GM23248 (cell line): ENCODE data around the gene ADAMTS10.

Experiments used
- EZH2 ChIP-seq: fragments of 200-600 bp; sonication (generic); IDR thresholded peaks from 2 replicates; pipeline ENCODE4 v1.6.1; 2018; ENCODE audit warnings: antibody characterized with exemption, mild to moderate bottlenecking; ENCODE audit not compliant: insufficient read depth, poor library complexity, severe bottlenecking
- EZH2phosphoT487 ChIP-seq: fragments of 200-600 bp; sonication (generic); IDR thresholded peaks from 2 replicates; pipeline ENCODE4 v1.6.1; 2018; ENCODE audit warnings: antibody characterized with exemption, moderate library complexity, mild to moderate bottlenecking, low read depth; ENCODE audit not compliant: insufficient read depth

- TF ChIP-seq EZH2 (no peak), EZH2phosphoT487 (no peak)
Observed at GRCh38 chr19:8608941-8609278, 1.6 kb downstream of the ADAMTS10 start.
